Anterior cingulate cortex (tissue), 58 donors: ENCODE measurements around the gene PAXIP1.
"Not testable (repeated sequence)": the region's sequence is repeated elsewhere in the genome, so short reads cannot be mapped to it uniquely, and the experiment has no call there.

ENCODE experiments used
- DNase-seq, 58 donors: peaks; one replicate each; lab custom pipeline; 2025; lab: John Stamatoyannopoulos, UW

PAXIP1 gene

DNA sequence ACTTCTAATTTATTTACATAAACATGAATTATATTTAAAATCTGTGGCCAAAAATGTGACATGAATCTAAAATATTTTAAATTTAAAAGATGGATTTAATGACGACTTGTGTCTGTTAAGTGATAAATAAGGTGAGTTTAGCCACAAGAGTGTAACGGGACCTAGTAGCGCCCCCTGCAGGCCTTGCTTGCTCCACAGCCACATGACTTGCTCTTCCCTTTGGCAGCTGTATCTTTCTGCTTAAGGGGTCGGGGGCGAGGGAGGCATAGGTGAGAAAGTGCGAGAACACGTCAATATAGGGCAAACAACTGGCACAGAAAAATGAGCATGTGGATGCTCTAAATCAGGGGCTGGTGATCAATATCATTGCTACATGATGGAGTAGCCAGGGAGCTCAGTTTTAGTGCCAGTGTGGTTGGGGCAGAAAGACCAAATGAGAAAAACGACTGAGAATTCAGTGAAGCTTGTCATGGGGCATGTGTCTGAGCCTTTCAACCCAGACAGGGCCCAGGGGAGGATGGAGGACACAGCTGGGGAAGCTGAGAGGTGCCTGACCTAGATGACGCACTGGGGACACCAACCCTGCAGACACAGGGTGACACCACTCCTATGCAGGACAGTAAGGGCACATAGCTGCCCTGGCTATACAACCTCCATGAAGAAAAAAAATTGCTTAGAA is 49.8 kb downstream of the PAXIP1 start:
- DNase-seq, result peak in 3 of 58 donors; percentile 12 to 47 (median 16)

DNA sequence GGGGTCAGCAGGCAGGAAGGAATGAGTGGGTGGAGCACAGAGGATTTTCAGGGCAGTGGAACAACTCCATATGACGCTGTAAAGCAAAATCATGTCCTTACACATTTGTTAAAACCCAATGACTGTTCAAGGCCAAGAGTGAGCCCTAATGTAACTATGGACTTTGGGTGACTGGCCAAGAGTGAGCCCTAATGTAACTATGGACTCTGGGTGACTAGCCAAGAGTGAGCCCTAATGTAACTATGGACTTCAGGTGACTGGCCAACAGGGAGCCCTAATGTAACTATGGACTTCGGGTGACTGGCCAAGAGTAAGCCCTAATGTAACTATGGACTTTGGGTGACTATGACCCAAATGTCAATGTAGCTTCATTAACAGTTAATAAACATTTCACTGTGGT is 52.0 kb downstream of the PAXIP1 start:
- no peak for DNase-seq

DNA sequence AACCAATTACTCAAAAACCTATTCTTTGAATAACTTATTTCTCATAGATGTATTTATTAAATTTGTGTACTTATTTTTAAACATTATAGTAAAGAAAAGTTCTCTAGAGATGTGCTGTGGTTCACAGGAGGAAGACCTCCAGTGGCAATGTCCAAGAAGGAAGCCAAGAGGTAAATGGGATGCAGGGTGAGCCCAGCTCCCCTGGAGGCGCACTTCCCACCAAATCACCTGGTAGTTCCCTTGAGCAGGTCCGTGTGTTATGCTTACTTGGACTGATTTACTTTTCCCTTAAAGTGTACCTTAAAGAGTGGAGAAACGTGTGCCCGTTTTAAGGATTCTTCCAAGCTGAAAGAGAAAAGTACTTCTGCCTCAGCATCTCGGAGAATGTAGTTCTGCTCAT is 55.3 kb downstream of the PAXIP1 start:
- no peak for DNase-seq

DNA sequence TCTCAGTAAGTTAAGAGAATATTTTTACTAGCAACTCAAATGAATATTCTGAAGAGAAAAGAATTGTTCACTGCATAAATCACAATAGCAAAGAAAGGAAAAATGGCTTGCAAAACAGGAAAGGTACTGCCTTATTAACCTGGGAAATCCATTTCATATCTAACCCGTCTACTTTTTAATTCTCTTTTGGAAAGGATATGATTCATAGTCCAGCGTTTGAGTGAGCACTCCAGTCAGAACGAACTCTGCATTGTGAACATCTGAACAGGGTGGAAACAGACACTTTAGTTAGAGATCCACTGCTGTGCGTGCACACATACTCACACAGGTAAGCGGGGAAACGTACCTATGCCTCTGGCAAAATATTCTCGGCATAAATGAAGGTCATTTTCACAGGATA is 56.8 kb downstream of the PAXIP1 start:
- DNase-seq, result no peak

DNA sequence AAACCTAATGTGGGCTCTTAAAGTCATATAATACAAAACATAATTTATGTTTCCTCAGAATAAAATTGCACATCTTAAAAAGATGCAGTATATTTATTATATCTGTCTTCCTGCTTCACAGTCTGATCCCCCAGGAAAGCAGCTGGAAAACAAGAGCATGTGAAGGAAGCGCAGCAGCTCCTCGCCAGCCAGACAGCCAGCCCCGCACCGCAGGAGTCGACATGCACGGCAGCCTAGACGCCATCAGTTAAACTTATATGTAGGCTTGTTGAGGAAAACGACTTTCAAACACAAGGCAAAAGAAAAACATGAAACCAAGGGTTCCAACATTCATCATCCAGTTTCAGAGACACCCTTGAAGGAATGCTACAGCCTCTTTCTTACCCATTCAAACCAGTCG is 59.0 kb downstream of the PAXIP1 start:
- DNase-seq, result no peak

DNA sequence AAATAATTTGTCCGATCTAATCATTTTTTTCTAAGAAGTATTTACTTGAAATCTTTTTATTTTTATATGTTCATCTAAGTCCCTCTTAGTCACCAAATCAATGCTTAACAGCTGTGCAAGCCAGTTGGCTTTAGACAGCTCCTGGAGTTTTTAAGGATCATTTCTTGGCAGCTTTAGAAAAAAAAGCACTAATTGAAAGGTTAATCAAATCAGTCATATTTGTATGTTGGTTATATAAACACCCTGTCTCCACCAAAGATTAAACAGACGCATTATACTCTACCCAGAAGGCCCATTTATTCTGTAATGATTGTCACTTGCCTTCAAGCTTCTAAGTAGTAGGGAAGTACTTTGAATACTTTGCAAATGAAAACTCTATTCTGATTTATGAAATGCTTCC is 60.2 kb downstream of the PAXIP1 start:
- DNase-seq, result no peak

DNA sequence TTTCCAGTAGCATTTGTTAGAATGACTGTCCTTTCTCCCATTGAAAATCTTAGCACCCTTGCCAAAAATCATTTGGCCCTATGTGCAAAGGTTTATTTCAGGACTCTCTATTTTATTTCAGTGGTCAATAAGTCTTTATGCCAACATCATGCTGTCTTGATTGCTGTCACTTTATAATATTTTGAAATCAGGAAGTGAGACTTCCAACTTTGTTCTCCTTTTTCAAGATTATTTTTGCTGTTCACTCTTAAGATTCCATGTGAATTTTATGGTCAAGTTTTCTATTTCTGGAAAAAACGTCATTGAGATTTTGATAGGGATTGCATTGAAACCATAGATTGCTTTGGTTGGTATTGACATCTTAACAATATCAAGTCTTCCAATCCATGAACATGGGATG is 65.1 kb downstream of the PAXIP1 start:
- no peak for DNase-seq

DNA sequence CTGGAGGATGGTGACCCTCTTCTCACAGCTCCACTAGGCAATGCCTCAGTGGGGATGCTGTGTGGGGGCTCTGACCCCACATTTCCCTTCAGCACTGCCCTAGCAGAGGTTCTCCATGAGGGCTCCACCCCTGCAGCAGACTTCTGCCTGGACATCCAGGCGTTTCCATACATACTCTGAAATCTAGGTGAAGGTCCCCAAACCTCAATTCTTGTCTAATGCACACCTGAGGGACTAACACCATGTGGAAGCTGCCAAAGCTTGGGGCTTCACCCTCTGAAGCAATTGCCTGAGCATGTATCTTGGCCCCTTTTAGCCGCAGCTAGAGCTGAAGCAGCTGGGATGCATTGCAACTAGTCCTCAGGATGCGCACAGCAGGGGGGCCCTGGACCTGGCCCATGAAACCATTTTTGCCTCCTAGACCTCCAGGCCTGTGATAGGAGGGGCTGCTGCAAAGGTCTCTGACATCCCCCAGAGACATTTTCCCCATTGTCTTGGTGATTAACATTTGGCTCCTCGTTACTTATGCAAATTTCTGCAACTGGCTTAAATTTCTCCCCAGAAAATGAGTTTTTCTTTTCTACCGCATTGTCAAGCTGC is 68.5 kb downstream of the PAXIP1 start:
- DNase-seq, result not testable (repeated sequence)

DNA sequence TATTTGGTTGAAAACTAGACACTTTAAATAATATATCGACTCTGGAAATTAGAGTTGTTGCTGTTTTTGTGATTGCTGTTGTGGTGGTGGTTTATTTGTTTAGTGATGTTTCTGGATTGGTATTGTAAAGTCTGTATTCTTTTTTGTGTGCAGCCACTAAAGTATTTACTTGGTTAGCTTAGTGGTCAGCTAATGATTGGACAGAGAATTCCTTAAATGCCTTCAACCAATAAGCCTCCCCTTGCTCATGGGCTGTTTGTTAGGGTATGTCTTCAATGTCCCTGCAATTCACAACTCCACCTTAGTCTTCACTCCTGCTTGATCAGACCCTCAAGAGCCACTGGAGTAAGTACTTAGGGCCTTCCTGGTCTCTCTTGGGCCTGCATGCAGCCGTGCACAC is 71.0 kb downstream of the PAXIP1 start:
- no peak for DNase-seq

DNA sequence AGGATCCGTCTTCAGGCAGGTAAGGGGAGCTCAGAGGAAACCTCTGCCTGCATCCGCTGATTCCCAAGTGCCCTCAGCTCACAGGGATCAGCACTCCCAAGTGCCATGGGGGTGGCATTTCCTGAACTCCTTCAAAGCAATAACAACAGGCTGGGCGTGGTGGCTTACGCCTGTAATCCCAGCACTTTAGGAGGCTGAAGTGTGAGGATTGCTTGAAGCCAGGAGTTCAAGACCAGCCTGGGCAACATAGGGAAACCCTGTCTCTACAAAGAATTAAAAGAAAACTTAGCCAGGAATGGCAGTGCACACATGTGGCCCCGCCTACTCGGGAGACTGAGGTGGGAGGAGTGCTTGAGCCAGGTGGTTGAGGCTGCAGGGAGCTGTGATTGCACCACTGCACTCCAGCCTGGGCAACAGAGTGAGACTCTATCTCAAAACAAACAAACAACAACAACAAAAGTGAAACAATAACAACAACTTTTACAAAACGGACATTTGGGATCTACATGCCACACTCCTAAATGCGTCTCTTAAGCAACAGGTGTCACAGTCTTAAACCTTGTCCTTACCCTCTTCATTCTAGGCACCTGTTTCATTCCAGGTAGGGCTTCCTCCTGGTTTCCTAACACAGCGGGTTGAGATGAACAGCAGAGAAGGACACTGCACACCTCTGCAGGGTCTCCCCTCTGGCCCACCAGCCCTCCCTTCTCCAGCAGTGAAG is 73.8 kb downstream of the PAXIP1 start:
- no peak for DNase-seq

DNA sequence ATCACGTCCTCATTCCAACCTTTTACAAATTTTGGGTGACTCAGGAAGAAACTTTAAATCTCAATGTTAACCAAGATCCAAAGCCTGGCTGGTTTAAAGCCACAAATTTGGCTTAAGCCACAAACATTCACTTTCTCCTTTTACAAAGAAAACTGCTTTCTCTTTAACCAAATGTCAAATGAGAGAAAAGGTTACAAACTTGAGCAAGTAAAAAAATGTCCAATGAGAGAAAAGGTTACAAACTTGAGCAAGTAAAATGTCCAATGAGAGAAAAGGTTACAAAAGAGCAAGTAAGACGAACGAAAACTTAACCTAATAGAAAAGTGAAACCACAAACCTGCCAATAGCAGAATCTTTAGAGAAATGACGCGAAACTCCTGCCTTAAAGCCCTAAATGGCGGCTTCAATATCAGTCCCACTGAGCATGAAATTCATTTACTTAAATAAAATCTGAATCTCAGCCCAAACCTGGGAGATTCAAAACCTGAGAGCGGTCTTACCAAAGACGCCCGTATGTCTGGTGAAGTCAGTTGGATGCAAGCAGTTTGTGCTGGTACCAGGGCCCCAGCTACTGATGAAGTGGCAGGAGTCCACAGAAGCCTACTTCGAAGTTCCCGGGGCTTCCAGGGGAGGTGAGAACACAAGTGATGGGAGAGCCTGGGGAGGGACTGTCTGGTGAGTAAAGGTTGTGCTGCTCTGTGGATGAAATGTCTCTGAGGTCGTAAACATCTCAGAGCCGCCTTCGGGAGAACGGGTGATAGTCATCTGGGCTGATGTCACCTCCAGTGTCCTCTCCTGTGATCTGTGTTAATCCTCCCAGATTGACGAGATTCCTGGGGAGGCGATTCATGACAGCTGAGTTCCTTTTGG is 74.6 kb downstream of the PAXIP1 start:
- DNase-seq, result peak in 6 of 58 donors; percentile 9 to 76 (median 22)

DNA sequence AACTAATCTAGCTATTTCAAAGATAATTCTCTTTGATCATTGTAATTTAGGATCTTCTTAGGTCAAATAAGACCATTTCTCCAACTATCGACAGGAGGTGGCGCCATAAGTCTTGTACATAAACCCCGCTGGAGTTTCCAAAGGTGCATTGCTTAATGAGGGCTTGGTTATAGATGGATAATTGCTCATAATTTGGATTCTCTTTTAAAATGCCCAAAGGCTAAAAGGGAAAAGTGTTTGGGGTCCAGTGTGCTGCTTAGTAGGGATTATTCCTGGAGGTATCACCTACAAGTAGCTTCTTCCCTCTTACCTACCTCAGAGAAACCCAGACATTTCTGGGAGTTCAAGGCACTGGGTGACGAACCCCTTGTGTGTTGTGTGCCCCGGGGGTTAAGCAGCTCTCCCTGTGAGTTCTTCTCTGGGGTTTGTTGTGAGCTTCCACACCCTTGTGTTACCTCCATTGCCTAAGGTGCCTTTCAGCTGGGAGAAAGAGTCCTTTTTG is 75.2 kb downstream of the PAXIP1 start:
- DNase-seq, result peak in 41 of 58 donors; percentile 13 to 81 (median 46)

DNA sequence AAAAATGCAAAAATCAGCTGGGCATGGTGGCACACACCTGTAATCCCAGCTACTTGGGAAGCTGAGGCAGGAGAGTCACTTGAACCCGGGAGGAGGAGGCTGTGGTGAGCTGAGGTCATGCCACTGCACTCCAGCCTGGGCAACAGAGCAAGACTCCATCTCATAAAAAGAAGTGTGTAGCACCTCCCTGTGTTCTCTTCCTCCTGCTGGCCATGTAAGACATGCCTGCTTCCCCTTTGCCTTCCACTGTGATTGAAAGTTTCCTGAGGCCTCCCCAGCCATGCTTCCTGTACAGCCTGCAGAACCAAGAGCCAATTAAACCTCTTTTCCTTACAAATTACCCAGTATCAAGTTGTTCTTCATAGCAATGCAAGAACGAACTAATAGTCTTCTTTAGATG is 80.5 kb downstream of the PAXIP1 start:
- DNase-seq, result not testable (repeated sequence)

DNA sequence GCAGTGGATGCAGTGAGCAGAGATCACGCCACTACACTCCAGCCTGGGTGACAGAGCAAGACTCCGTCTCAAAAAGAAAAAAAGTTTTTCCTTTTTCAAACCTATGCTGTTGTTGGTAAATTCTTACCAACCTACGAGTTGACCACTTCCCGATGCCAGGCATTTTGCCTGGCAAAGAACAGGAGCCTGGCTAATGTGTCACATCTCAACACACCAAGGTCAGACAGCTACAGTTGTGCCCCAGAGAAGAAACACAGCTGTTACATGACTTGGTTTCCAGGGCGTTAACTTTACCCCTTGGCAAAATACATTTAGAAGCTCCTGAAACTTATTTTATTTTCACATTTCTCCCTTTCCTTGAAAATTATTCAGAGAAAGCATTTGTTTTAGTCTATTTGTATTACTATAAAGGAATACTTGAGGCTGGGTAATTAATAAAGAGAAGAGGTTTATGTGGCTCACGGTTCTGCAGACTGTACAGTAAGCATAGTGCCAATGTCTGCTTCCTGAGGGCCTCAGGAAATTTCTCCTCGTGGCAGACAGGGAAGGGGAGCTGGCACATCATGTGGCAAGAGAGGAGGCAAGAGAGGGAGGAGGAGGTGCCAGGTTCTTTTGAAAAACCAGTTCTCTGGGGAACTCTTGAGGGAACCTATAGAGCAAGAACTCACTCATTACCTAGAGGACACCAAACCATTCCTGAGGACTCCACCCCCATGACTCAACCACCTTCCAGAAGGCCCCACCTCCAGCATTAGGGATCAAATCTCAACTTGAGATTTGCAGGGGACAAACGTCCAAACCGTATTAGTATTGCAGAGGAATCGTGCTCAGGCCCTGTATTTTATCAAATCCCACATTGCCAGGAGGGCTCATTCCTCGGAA is 83.3 kb downstream of the PAXIP1 start:
- DNase-seq, result no peak

DNA sequence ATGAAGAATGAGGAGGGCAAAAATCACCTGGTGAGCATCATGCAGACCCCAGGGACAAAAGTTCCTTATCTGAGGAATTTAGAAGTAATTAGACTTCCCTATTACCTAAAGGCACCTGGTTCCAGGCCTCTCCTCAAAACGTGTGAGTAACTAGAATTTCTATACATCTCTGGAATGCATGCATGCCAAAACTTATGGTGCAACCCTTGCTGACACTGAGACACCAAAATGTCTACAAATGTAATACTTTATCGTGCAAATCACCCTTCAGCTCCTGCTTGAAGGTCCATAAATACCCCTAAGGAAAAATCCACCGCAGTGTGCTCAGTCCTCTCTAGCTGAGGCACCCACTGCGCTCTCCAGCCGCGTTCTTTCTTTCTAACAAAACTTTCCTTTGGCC is 84.2 kb downstream of the PAXIP1 start:
- DNase-seq, result no peak

DNA sequence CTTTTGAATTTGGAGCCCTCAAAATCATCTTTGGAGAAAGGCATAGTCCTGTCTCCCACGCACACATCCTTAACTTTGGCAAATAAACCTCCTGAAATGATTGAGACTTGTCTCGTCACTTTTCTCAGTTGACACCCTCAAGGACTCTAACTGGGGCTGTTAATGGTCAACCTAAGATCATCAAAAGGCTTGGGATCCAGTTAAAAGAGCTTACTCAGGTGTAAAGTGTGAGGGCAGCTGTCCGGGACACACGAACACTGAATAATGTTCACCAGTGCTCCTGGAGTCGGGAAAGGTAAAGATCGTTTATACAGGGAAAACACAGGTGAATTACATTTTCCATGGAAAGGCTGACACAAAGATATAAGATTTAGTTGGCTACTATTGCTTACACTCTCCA is 84.7 kb downstream of the PAXIP1 start:
- DNase-seq, result no peak

DNA sequence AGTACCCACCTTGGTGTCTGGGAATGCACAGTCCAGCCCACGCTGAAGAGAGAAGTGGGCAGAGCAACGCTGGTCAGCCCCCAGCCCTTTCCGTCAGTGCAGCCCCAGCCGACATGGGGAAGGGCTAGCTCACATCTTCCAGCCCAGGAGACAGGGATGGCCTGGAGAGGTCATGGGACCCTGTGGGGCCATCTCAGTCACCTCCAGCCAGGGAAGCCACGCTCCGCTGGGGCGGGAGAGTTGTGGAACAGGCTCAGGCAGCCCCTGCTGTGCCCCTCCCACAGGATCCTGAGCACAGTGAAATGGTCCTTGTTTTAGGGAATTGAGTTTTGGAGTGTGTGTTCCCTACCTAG is 85.1 kb downstream of the PAXIP1 start:
- no peak for DNase-seq

DNA sequence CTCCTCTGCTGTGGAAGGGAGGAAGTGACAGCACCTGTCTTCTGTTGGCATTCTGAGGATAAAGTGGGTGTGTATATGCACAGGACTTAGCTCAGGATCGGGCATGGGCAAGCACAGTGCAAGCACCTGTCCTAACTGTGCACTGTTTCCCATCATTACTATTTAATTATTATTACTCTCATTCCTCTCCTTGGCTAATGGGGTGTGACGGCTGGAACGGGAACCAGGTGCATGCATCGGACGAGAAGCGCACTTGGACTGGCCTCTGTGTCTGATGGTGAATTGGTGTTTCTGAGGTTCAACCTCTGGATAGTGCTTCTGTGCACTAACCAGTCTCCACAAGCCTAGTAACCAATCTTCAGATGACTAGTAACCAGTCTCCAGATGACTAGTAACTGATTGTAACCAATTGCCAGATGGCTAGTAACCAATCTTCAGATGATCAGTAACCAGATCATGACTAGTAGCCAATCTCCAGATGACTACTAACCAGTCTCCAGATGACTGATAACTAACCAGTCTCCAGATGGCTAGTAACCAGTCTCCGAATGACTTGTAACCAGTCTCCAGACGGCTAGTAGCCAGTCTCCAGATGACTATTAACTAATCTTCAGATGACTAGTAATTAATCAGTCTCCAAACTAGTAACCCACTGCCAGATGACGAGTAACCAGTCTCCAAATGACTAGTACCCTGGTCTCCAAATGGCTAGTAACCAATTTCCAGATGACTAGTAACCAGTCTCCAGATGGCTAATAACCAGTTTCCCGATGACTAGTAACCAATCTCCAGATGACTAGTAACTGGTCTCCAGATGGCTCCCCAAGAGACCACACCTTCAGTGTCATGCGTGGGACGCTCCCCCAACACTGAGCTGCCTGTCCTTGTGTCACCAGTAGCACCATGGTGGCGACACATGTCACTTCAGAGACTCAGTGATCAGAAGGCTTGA is 85.8 kb downstream of the PAXIP1 start:
- no peak for DNase-seq

DNA sequence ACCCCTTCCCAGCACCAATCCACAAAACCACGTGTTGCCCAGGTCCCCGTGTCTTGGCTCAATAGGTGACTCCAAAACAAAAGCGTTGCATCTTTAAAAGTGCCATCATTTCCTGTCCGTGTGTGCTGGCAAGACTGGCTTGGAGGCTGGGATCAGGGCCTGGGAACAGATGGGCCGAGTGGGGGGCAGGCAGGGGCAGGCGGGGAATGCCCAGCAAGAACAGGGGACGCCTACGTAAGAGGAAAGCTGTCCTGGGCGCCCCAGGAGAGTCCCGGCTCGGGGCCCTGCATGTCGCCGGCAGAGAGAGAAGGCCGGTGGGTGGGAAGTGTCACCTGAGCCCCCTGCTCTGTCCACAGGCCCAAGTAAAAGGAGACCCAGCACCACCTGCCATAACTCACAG is 86.5 kb downstream of the PAXIP1 start:
- DNase-seq, result no peak
